Mesenchymal stem cell (in vitro differentiated cells and primary cell): ENCODE results near the gene ELAVL1.

Experiments
- DNase-seq: peaks from one replicate; pipeline ENCODE4 v3.0.0-alpha.2; 2013
- H2AFZ ChIP-seq: one replicate; pipeline ENCODE4 v1.6.1; 2013; ENCODE audit warnings: low read depth, mild to moderate bottlenecking, control low read depth, inconsistent platforms, low read length, moderate library complexity
- H2AK5ac ChIP-seq: 2 replicates; pipeline ENCODE4 v1.6.1; 2013; ENCODE audit warnings: low read length, moderate library complexity, mild to moderate bottlenecking, inconsistent platforms; ENCODE audit not compliant: severe bottlenecking
- H2BK120ac ChIP-seq: one replicate; pipeline ENCODE4 v1.6.1; 2013; ENCODE audit warnings: low read depth, mild to moderate bottlenecking, inconsistent platforms, low read length, moderate library complexity
- H2BK12ac ChIP-seq, 2 experiments: one replicate each; pipeline ENCODE4 v1.6.1; 2013; ENCODE audit warnings: inconsistent platforms in 2 of 2, low read length in 2 of 2, mild to moderate bottlenecking in 2 of 2, moderate library complexity in 2 of 2, control low read depth in 1 of 2
- H2BK15ac ChIP-seq: one replicate; pipeline ENCODE4 v1.6.1; 2013; ENCODE audit warnings: mild to moderate bottlenecking, low read depth, inconsistent platforms; ENCODE audit not compliant: poor library complexity, severe bottlenecking
- H2BK5ac ChIP-seq: 2 replicates; pipeline ENCODE4 v1.6.1; 2013; ENCODE audit warnings: low read depth, mild to moderate bottlenecking, low read length, control low read depth, inconsistent platforms; ENCODE audit not compliant: poor library complexity, severe bottlenecking
- H3K14ac ChIP-seq, 2 experiments: one replicate each; pipeline ENCODE4 v1.6.1; 2013; ENCODE audit warnings: inconsistent platforms in 2 of 2, low read length in 2 of 2, control low read depth in 1 of 2, mild to moderate bottlenecking in 1 of 2, moderate library complexity in 1 of 2
- H3K18ac ChIP-seq, 2 experiments: one replicate each; pipeline ENCODE4 v1.6.1; 2013; ENCODE audit warnings: inconsistent platforms in 2 of 2, low read length in 2 of 2, control low read depth in 1 of 2, low read depth in 1 of 2, mild to moderate bottlenecking in 1 of 2
- H3K23ac ChIP-seq, 2 experiments: one replicate each; pipeline ENCODE4 v1.6.1; 2013; ENCODE audit warnings: inconsistent platforms in 2 of 2, low read length in 2 of 2, mild to moderate bottlenecking in 2 of 2, moderate library complexity in 2 of 2, control low read depth in 1 of 2
- H3K27ac ChIP-seq: 2 replicates; pipeline ENCODE4 v1.5.1; 2013; ENCODE audit warnings: mild to moderate bottlenecking, moderate library complexity, low read length, control low read depth, inconsistent platforms; ENCODE audit not compliant: poor library complexity, severe bottlenecking
- H3K27me3 ChIP-seq, 2 experiments: 2 replicates each; pipeline versions ENCODE4 v1.6.1 to v1.7.0; 2013; ENCODE audit warnings: low read length in 2 of 2, mild to moderate bottlenecking in 2 of 2, moderate library complexity in 2 of 2, control low read depth in 1 of 2, inconsistent platforms in 1 of 2; ENCODE audit not compliant: control insufficient read depth in 1 of 2, insufficient read depth in 1 of 2
- H3K36me3 ChIP-seq, 2 experiments: 2 replicates each; pipeline versions ENCODE4 v1.6.1 to v1.7.0; 2013; ENCODE audit warnings: low read length in 2 of 2, control low read depth in 1 of 2, inconsistent platforms in 1 of 2, low read depth in 1 of 2, mild to moderate bottlenecking in 1 of 2; ENCODE audit not compliant: insufficient read depth in 2 of 2, control insufficient read depth in 1 of 2
- H3K4ac ChIP-seq, 2 experiments: one replicate each; pipeline ENCODE4 v1.6.1; 2013; ENCODE audit warnings: inconsistent platforms in 2 of 2, low read length in 2 of 2, mild to moderate bottlenecking in 2 of 2, moderate library complexity in 2 of 2, control low read depth in 1 of 2, low read depth in 1 of 2
- H3K4me1 ChIP-seq: 2 replicates; pipeline ENCODE4 v1.6.1; 2013; ENCODE audit warnings: low read depth, low read length, control low read depth; ENCODE audit not compliant: control insufficient read depth, insufficient read depth
- H3K4me2 ChIP-seq: 2 replicates; pipeline ENCODE4 v1.6.1; 2013; ENCODE audit warnings: low read length, mild to moderate bottlenecking, inconsistent platforms; ENCODE audit not compliant: poor library complexity, severe bottlenecking
- H3K4me3 ChIP-seq, 2 experiments: 2 replicates each; pipeline versions ENCODE4 v1.5.1 to v1.7.0; 2013; ENCODE audit warnings: low read length in 2 of 2, mild to moderate bottlenecking in 2 of 2, control low read depth in 1 of 2, low read depth in 1 of 2; ENCODE audit not compliant: insufficient read depth in 1 of 2
- H3K79me1 ChIP-seq: replicated peaks from 2 replicates; pipeline ENCODE4 v1.6.1; 2013; ENCODE audit warnings: mild to moderate bottlenecking, control low read depth, low read length, inconsistent platforms; ENCODE audit not compliant: poor library complexity, severe bottlenecking
- H3K9ac ChIP-seq: 2 replicates; pipeline ENCODE4 v1.7.0; 2013; ENCODE audit warnings: mild to moderate bottlenecking, low read length, moderate library complexity
- H3K9me3 ChIP-seq: 2 replicates; pipeline ENCODE4 v1.7.0; 2013; ENCODE audit warnings: mild to moderate bottlenecking, low read length; ENCODE audit not compliant: control insufficient read depth
- H4K8ac ChIP-seq: one replicate; pipeline ENCODE4 v1.6.1; 2013; ENCODE audit warnings: inconsistent platforms, mild to moderate bottlenecking, low read length, moderate library complexity
- H4K91ac ChIP-seq: one replicate; pipeline ENCODE4 v1.6.1; 2013; ENCODE audit warnings: mild to moderate bottlenecking, low read length, inconsistent platforms
- WGBS: methylation state at CpG from one replicate; pipeline ENCODE4 v1.1.7; 2013; ENCODE audit warnings: mixed read lengths; 5-methylcytosine and 5-hydroxymethylcytosine counted together

The ELAVL1 gene

DNA sequence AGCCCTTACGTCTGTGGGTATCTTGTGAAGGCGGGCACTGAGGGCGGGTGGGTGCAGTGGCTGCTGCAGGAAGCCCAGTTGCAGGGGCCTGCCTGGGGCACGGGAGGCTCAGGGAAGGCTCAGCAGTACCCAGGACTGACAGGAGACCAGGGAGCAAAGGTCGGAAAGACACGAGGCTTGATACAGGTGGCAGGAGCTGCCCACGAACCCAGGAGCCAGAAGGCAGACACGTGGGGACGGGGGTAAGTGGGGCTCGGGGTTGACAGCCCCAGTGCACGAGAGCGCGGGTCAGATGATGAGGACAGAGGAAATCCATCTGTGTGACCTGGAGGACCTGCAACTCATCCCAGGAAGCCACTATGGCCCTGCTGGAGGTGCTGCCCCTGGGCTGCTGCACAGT lies 25.3 kb downstream of the ELAVL1 start:
- Histone ChIP-seq H3K79me1 (peaks cover 72% of the 10 kb centered on the region), H3K36me3 (peaks cover 81 to 89% of the 10 kb centered on the region in 2 experiments), H3K4ac (no peak overlapping the region), H2BK12ac (no peak overlapping the region), H3K4me1 (peaks cover 24% of the 10 kb centered on the region), H2BK15ac (no peak overlapping the region), H3K23ac (no peak overlapping the region), H3K9me3 (no peaks in the 10 kb centered on the region), H4K8ac (no peak overlapping the region), H4K91ac (no peak overlapping the region), H3K14ac (no peak overlapping the region), H3K27ac (no peak overlapping the region), H2BK120ac (no peak overlapping the region), H3K27me3 (no peaks in the 10 kb centered on the region), H3K18ac (no peak overlapping the region), H2AFZ (no peak overlapping the region), H2BK5ac (no peak overlapping the region), H3K9ac (no peak overlapping the region), H3K4me3 (no peak overlapping the region), H2AK5ac (no peak overlapping the region), H3K4me2 (no peak overlapping the region)
- no peak for DNase-seq
- 94% methylated on average over 13 of the region's 13 CpGs for WGBS

DNA sequence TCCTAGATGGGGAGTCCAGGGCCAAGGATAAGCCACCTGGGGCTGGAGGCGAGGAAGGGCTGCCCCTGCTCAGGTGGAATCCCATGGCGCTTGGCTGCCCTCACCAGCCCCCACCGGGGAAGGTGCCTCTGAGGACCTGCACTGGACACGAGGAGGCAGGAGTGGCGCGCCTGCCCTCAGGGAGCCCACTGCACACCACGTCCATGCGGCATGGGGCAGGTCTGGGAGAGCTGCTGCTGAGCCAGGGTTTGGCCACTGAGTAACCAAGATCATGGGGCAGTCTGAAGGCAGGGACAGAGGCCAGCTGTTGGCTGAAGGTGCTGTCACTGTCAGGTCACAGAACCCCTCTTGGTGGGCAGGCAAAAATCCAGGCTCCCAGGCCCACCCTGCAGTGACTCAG lies 25.9 kb downstream of the ELAVL1 start:
- Histone ChIP-seq H3K4me3 (no peak overlapping the region), H3K27ac (no peak overlapping the region), H3K36me3 (peaks cover 81 to 92% of the 10 kb centered on the region in 2 experiments), H3K27me3 (no peaks in the 10 kb centered on the region), H4K91ac (no peak overlapping the region), H3K18ac (no peak overlapping the region), H2AK5ac (no peak overlapping the region), H3K4ac (no peak overlapping the region), H3K4me2 (no peak overlapping the region), H2BK15ac (no peak overlapping the region), H2BK5ac (no peak overlapping the region), H2BK120ac (no peak overlapping the region), H3K79me1 (peaks cover 79% of the 10 kb centered on the region), H4K8ac (peak overlapping the region; percentile 1), H2BK12ac (no peak overlapping the region), H2AFZ (no peak overlapping the region), H3K9ac (no peak overlapping the region), H3K9me3 (no peaks in the 10 kb centered on the region), H3K23ac (no peak overlapping the region), H3K4me1 (peaks cover 26% of the 10 kb centered on the region), H3K14ac (no peak overlapping the region)
- WGBS = 80% methylated on average over 8 of the region's 8 CpGs
- no peak for DNase-seq

DNA sequence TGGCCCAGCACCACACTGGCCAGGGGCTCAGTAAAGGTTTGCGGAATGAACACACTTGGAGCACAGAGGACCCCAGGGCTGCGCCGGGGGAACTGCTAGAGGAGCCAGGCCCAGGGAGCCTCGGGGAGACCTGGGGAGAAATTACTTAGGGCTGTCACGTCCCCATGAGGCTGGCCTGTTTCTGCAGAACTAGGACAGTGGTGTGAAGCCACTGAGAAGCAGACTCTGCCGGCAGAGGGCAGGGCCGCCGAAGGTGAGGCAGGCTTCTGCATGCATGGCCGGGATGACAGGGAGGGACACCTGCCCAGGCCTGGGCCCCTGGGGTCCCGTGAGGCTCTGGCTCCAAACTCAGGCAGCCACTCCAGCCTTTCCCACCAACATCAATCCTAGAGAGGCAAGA lies 26.4 kb downstream of the ELAVL1 start:
- no peak overlapping the region for H3K4me3 ChIP-seq
- no peak overlapping the region for H3K4ac ChIP-seq
- H3K9me3 ChIP-seq = no peaks in the 10 kb centered on the region
- peaks cover 79% of the 10 kb centered on the region for H3K79me1 ChIP-seq
- no peak overlapping the region for H3K23ac ChIP-seq
- H2AFZ ChIP-seq = no peak overlapping the region
- no peaks in the 10 kb centered on the region for H3K27me3 ChIP-seq
- no peak overlapping the region for H2BK120ac ChIP-seq
- H2BK15ac ChIP-seq = no peak overlapping the region
- H2BK12ac ChIP-seq = peak overlapping the region in 1 of 2 experiments; percentile 23
- H4K8ac ChIP-seq = no peak overlapping the region
- no peak overlapping the region for H2AK5ac ChIP-seq
- no peak overlapping the region for H4K91ac ChIP-seq
- no peak overlapping the region for H3K18ac ChIP-seq
- H3K27ac ChIP-seq = no peak overlapping the region
- H3K36me3 ChIP-seq = peaks cover 81 to 92% of the 10 kb centered on the region in 2 experiments
- whole genome bisulfite sequencing = 89% methylated on average over 10 of the region's 10 CpGs
- H2BK5ac ChIP-seq = no peak overlapping the region
- no peak overlapping the region for H3K9ac ChIP-seq
- H3K14ac ChIP-seq = no peak overlapping the region
- no peak for DNase-seq
- no peak overlapping the region for H3K4me2 ChIP-seq
- H3K4me1 ChIP-seq = peaks cover 26% of the 10 kb centered on the region

DNA sequence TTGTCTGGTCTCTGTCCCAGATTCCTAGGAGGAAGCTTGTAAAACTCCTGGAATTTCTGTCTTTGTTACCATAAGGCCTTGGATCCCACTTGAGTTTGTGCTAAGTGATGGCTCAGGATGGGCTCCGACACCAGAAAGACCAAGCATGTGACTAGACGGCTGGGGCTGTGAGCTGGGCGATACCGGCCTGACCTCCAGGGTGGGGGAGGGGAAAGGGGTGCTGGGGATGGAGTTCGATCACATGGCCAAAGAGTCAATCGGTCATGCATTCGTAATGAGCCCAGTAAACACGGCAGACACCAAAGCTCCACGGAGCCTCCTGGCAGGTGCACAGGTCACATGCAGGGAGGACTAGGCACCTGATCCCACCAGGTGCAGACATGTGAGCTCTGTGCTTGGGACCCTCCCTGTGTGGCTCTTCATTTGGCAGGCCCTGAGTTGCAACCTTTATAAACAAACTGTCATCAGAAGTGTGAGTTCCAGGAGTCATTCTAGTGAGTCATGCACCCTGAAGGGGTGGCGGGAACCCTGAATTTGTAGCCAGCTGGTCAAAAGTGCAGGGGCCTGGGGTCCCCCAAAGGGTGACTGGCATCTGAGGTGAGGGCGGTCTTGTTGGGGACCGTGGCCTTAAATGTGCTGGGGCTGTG lies 27.1 kb downstream of the ELAVL1 start:
- H2BK5ac ChIP-seq = no peak overlapping the region

More for the DNA sequence above, 27.1 kb downstream of the ELAVL1 start:
- no peaks in the 10 kb centered on the region for H3K27me3 ChIP-seq
- H2BK12ac ChIP-seq = no peak overlapping the region
- no peak overlapping the region for H3K4me2 ChIP-seq
- no peak overlapping the region for H3K9ac ChIP-seq
- H2AK5ac ChIP-seq = no peak overlapping the region
- peaks cover 26% of the 10 kb centered on the region for H3K4me1 ChIP-seq
- no peak overlapping the region for H2BK120ac ChIP-seq
- no peak overlapping the region for H4K91ac ChIP-seq
- WGBS = 76% methylated on average over 12 of the region's 12 CpGs
- peaks cover 79% of the 10 kb centered on the region for H3K79me1 ChIP-seq
- peaks cover 81 to 92% of the 10 kb centered on the region in 2 experiments for H3K36me3 ChIP-seq
- H4K8ac ChIP-seq = no peak overlapping the region
- no peak overlapping the region for H2AFZ ChIP-seq
- DNase-seq = no peak
- no peak overlapping the region for H3K4me3 ChIP-seq
- no peak overlapping the region for H3K18ac ChIP-seq
- no peak overlapping the region for H2BK15ac ChIP-seq
- no peak overlapping the region for H3K27ac ChIP-seq
- no peak overlapping the region for H3K4ac ChIP-seq
- no peaks in the 10 kb centered on the region for H3K9me3 ChIP-seq
- H3K14ac ChIP-seq = no peak overlapping the region
- no peak overlapping the region for H3K23ac ChIP-seq
